WTC11 (cell line): Measurements from ENCODE around the gene RPA3.

Experiments
- CTCF ChIP-seq: fragments of 200-600 bp; IDR thresholded peaks from 2 replicates; pipeline ENCODE4 v1.8.0; 2022; ENCODE audit warnings: antibody characterized with exemption
- ZBTB43 ChIP-seq: sonication (generic); formaldehyde crosslinking; IDR thresholded peaks from 2 replicates; pipeline ENCODE4 v1.8.1; 2023; ENCODE audit warnings: mild to moderate bottlenecking, missing genetic modification reagents
- ZNF263 ChIP-seq: sonication (generic); formaldehyde crosslinking; IDR thresholded peaks from 2 replicates; pipeline ENCODE4 v1.8.1; 2022; ENCODE audit warnings: low read depth, mild to moderate bottlenecking, moderate library complexity, missing genetic modification reagents

GRCh38 chr7:7688956-7689355 lies 29.5 kb downstream of the RPA3 start:
- TF ChIP-seq CTCF (no peak), ZNF263 (CRISPR knock-in tag) (no peak), ZBTB43 (no peak)
